Measurements from ENCODE around the gene BRINP3. TPM values are rescaled to one million over a fixed set of nuclear protein-coding genes. Genes with fewer than 3 reads are reported as not detected.

The BRINP3 gene
- polyA plus RNA-seq, 1 donor from 2014 or later = 7.7 TPM

GRCh38 chr1:190084552-190084951, 393.1 kb downstream of the BRINP3 start:
- Histone ChIP-seq H3K9ac (ENCODE audit: low read length) (no peak overlapping the region), H3K27me3 (ENCODE audit: insufficient read depth, low read depth, low read length) (no peaks in the 10 kb centered on the region), H3F3A (ENCODE audit: insufficient read depth, low read length, poor library complexity, severe bottlenecking) (no peaks in the 10 kb centered on the region), H3K27ac (ENCODE audit: low read length) (no peak overlapping the region), H3K9me3 (ENCODE audit: low read length) (no peaks in the 10 kb centered on the region), H3K79me2 (replicated peaks; ENCODE audit: insufficient read depth, low read length) (no peaks in the 10 kb centered on the region), H3K36me3 (ENCODE audit: insufficient read depth, low read length) (no peaks in the 10 kb centered on the region), H3K4me3 (ENCODE audit: low read length) (no peak overlapping the region), H3K4me2 (ENCODE audit: low read length) (no peak overlapping the region), H2AFZ (ENCODE audit: low read depth, low read length) (no peak overlapping the region), H4K20me1 (ENCODE audit: insufficient read depth) (no peaks in the 10 kb centered on the region), H3K9me2 (ENCODE audit: insufficient read depth, low read length) (no peaks in the 10 kb centered on the region)
- TF ChIP-seq RAD21 (conservative IDR thresholded peaks at IDR 0.05) = no peak

- Histone ChIP-seq H3K79me2 (replicated peaks; ENCODE audit: insufficient read depth, low read length) (no peaks in the 10 kb centered on the region), H3K9me3 (ENCODE audit: low read length) (no peaks in the 10 kb centered on the region), H2AFZ (ENCODE audit: low read depth, low read length) (no peak overlapping the region), H3K4me2 (ENCODE audit: low read length) (no peak overlapping the region), H3K9ac (ENCODE audit: low read length) (no peak overlapping the region), H3K27me3 (ENCODE audit: insufficient read depth, low read depth, low read length) (no peaks in the 10 kb centered on the region), H3K9me2 (ENCODE audit: insufficient read depth, low read length) (no peaks in the 10 kb centered on the region), H4K20me1 (ENCODE audit: insufficient read depth) (no peaks in the 10 kb centered on the region), H3K36me3 (ENCODE audit: insufficient read depth, low read length) (no peaks in the 10 kb centered on the region), H3K27ac (ENCODE audit: low read length) (no peak overlapping the region), H3K4me3 (ENCODE audit: low read length) (no peak overlapping the region), H3F3A (ENCODE audit: insufficient read depth, low read length, poor library complexity, severe bottlenecking) (no peaks in the 10 kb centered on the region)
- no peak for TF ChIP-seq TAF1 (IDR thresholded peaks at IDR 0.05; ENCODE audit: low read depth)
Observed at GRCh38 chr1:190068304-190068703, 409.4 kb downstream of the BRINP3 start.

DNA sequence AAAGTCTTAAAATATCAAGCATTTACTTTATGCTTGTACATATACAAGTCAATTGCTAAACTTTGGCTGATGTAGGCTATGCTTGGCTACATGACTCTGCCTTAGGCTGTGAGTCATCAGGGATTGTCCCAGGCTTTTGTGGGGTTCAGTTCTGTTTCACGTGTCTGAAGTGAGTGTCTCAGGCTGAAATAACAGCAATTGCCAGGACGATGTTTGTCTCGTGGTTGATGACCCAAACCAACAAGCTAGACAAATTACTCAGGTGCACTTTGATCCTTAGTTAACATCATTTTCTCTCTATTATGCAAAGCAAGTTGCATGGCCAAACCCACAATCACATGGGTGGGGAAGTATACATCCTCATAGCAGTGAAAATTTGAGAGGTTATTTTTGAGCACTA, 410.1 kb downstream of the BRINP3 start:
- Histone ChIP-seq H3K36me3 (ENCODE audit: insufficient read depth, low read length) (no peaks in the 10 kb centered on the region), H3K27me3 (ENCODE audit: insufficient read depth, low read depth, low read length) (no peaks in the 10 kb centered on the region), H3K9me2 (ENCODE audit: insufficient read depth, low read length) (no peaks in the 10 kb centered on the region), H3K79me2 (replicated peaks; ENCODE audit: insufficient read depth, low read length) (no peaks in the 10 kb centered on the region), H3K9ac (ENCODE audit: low read length) (no peak overlapping the region), H4K20me1 (ENCODE audit: insufficient read depth) (no peaks in the 10 kb centered on the region), H3K4me2 (ENCODE audit: low read length) (no peak overlapping the region), H3F3A (ENCODE audit: insufficient read depth, low read length, poor library complexity, severe bottlenecking) (no peaks in the 10 kb centered on the region), H2AFZ (ENCODE audit: low read depth, low read length) (no peak overlapping the region), H3K4me3 (ENCODE audit: low read length) (no peak overlapping the region), H3K27ac (ENCODE audit: low read length) (no peak overlapping the region), H3K9me3 (ENCODE audit: low read length) (no peaks in the 10 kb centered on the region)
- TF ChIP-seq TAF1 (IDR thresholded peaks at IDR 0.05; ENCODE audit: low read depth) (no peak), SMC3 (conservative IDR thresholded peaks at IDR 0.05; ENCODE audit: poor library complexity) (no peak), EZH2 (IDR thresholded peaks at IDR 0.05; ENCODE audit: borderline replicate concordance, insufficient read depth, low read length, poor library complexity, severe bottlenecking) (no peak), MXI1 (conservative IDR thresholded peaks at IDR 0.05; ENCODE audit: poor library complexity, severe bottlenecking) (no peak), RAD21 (conservative IDR thresholded peaks at IDR 0.05) (no peak), POLR2AphosphoS5 (IDR thresholded peaks at IDR 0.05) (no peak), EP300 (conservative IDR thresholded peaks at IDR 0.05; ENCODE audit: poor library complexity, severe bottlenecking) (no peak), CTCF (IDR thresholded peaks at IDR 0.05; ENCODE audit: poor library complexity, severe bottlenecking) (no peak), REST (IDR thresholded peaks at IDR 0.05; ENCODE audit: borderline replicate concordance) (no peak)
